Measurements from ENCODE around the gene ARID1A.

Gene ARID1A

DNA sequence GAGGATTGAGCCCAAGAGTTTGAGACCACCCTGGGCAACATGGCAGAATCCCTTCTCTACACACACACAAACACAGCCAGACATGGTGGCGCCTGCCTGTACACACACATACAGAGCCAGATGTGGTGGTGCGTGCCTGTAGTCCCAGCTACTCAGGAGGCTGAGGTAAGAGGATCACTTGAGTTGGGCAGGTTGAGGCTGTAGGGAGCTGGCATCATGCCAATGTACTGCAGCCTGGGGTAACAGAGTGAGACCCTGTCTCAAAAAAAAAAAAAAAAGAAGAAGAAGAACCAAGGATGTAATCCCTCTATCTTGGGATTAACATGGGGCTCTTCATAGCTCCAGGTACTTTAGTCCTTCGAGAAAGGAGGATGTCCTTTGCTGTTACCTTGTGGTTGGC, 62.5 kb downstream of the ARID1A start:
- no peak for DNase-seq

DNA sequence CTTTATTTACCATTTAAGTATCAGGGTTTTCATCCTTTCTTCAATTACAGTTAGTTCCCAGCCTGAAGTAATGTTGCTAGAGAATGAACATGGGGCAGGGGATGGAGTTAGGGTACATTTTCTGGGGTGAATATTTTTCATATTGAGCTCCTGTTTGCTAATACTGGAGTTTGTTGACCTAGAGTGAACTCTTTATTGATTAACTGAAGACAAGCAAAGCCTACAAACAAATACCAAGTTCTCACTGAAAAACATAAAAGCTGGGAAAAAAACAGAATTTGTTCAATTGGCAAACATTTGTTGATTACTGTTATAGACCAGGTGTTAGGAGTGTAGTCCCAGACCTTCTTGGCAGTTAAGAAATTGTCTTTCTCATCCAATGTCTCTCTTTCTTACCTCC, 63.7 kb downstream of the ARID1A start:
- DNase-seq: no peak

DNA sequence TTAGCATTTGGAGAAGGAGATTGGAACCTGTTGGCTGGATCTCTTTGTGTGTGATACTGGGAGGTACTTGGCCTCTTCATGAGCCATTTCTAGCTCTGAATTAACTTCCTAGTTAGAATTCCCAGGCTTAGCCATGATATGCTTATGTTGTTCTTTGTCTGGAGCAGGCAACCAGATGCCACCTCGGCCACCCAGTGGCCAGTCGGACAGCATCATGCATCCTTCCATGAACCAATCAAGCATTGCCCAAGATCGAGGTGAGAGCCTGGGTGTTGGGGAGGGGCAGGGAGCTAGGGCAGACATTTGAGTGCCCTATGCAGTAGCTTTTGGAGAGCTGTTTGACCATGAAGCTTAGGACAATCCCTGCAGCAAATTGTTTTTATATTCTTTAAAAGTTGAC, 65.4 kb downstream of the ARID1A start:
- DNase-seq: peak in 6 of 58 donors; percentile 4 to 19 (median 10)

GRCh38 chr1:26767714-26768113, 71.9 kb downstream of the ARID1A start:
- DNase-seq: no peak

- peak in 1 of 58 donors; percentile 14 for DNase-seq
These were observed 72.9 kb downstream of the ARID1A start for GRCh38 chr1:26768755-26769154.

DNA sequence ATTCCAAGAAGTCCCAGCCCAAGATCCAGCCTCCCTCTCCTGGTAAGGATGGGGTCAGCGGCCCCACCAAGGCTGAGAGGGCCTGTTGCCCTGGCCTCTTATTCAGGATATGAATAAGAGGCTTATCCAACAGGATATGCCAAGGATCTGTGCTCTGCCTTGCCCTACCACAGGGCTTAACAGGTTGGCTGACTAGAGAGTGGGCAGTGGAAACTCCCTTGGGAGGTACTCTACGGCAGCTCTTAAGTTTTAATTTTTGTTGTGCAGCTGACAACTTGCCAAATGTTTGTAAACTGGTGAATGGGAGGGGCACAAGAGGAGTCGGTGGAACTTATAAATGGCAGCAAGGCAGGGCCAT, 75.4 kb downstream of the ARID1A start:
- DNase-seq: no peak

DNA sequence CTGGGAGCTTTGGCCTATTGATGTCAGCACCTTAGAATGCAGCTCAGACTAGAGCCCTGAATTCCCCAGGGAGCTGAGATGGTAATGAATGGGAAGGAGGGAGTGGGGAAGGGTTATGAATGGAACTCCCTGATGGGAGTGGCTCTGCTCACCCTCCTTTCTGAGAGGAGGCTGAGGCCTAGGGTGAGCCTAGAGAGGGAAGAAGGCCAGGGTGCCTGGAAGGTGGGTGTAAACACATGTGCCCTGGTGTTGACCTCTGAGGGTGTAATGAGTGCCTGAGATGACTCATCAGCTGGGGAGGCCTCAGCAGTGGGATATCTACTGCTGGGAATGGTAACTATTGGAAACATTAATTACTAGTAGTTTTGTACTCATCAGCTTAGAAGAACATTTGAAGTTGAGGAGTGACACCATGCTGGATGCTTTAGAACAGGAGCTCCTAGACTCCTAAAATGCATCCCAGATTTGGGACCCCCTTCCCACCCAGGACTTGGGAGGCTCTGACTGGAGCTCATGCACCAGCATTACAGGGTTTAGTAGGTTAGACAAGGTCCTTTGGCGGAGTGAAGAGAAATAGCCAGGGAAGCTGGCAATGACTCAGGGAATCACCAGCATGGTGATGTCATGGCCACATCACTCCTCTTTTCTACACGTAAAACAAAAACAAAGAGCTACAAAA, 76.0 kb downstream of the ARID1A start:
- DNase-seq: peak in 4 of 58 donors; percentile 10 to 38 (median 24)

GRCh38 chr1:26772687-26773086, 76.9 kb downstream of the ARID1A start:
- no peak for DNase-seq

DNA sequence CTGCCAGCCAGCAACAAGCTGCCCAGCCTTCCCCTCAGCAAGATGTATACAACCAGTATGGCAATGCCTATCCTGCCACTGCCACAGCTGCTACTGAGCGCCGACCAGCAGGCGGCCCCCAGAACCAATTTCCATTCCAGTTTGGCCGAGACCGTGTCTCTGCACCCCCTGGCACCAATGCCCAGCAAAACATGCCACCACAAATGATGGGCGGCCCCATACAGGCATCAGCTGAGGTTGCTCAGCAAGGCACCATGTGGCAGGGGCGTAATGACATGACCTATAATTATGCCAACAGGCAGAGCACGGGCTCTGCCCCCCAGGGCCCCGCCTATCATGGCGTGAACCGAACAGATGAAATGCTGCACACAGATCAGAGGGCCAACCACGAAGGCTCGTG, 78.6 kb downstream of the ARID1A start:
- DNase-seq: no peak

- DNase-seq: no peak
These were observed 79.9 kb downstream of the ARID1A start for GRCh38 chr1:26775666-26776065.

DNA sequence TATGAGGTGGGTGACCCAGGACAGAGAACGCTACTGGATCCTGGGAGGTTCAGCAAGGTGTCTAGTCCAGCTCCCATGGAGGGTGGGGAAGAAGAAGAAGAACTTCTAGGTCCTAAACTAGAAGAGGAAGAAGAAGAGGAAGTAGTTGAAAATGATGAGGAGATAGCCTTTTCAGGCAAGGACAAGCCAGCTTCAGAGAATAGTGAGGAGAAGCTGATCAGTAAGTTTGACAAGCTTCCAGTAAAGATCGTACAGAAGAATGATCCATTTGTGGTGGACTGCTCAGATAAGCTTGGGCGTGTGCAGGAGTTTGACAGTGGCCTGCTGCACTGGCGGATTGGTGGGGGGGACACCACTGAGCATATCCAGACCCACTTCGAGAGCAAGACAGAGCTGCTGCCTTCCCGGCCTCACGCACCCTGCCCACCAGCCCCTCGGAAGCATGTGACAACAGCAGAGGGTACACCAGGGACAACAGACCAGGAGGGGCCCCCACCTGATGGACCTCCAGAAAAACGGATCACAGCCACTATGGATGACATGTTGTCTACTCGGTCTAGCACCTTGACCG, 83.4 kb downstream of the ARID1A start:
- no peak for DNase-seq

DNA sequence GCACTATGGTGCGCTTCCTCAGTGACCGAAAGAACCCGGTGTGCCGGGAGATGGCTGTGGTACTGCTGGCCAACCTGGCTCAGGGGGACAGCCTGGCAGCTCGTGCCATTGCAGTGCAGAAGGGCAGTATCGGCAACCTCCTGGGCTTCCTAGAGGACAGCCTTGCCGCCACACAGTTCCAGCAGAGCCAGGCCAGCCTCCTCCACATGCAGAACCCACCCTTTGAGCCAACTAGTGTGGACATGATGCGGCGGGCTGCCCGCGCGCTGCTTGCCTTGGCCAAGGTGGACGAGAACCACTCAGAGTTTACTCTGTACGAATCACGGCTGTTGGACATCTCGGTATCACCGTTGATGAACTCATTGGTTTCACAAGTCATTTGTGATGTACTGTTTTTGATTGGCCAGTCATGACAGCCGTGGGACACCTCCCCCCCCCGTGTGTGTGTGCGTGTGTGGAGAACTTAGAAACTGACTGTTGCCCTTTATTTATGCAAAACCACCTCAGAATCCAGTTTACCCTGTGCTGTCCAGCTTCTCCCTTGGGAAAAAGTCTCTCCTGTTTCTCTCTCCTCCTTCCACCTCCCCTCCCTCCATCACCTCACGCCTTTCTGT, 84.6 kb downstream of the ARID1A start:
- DNase-seq: peak in 4 of 58 donors; percentile 9 to 14 (median 10)

- DNase-seq: no peak
These were observed 85.5 kb downstream of the ARID1A start for GRCh38 chr1:26781206-26781825.

- DNase-seq: no peak
These were observed 86.9 kb downstream of the ARID1A start for GRCh38 chr1:26782521-26783212.

DNA sequence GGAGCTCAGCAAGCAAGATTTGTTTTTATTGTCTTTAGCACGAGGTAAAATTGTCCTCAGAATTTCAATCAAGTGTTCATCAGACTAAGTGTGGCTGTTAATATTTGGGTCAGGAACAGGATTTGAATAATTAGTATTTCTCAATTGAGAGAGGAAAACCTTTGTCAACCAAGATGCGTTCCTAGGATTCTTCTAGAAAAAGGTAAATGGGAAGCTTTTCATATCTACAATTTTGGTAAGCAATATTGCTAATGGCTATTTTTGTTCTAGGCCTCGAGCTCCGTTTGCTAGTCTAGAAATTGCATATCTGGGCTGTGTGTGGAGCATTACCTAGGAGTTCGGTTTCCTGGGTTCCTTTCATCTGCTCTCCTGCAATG, 87.8 kb downstream of the ARID1A start:
- no peak for DNase-seq

- peak in 48 of 58 donors; percentile 15 to 94 (median 58) for DNase-seq
These were observed 88.4 kb downstream of the ARID1A start for GRCh38 chr1:26784023-26784871.

- DNase-seq: no peak
These were observed 89.1 kb downstream of the ARID1A start for GRCh38 chr1:26784886-26785285.

- peak in 11 of 58 donors; percentile 7 to 55 (median 23) for DNase-seq
These were observed 90.0 kb downstream of the ARID1A start for GRCh38 chr1:26785611-26786436.

GRCh38 chr1:26786437-26787380, 90.9 kb downstream of the ARID1A start:
- peak in 28 of 58 donors; percentile 10 to 59 (median 32) for DNase-seq
